ENCODE data around the gene GABRB2.

DNA sequence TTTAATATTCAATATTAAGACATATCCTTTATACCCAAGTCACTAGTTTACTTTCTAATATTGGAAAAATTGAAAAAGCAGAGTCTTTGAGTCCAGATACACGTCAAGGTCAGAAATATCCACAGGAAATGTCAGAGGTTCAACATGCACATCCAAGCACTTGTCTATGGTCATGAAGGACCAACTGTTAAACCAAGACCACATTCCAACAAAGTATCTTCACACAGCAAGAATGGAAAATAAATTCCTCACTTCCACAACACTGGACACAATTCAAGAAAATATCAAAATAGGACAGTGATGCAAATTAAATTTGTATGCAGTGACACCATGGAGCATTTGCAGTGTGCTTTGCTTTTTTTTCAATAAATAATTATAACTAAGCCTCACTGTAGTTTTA lies 142.5 kb downstream of the GABRB2 start:
- TF ChIP-seq, protein P1, sequence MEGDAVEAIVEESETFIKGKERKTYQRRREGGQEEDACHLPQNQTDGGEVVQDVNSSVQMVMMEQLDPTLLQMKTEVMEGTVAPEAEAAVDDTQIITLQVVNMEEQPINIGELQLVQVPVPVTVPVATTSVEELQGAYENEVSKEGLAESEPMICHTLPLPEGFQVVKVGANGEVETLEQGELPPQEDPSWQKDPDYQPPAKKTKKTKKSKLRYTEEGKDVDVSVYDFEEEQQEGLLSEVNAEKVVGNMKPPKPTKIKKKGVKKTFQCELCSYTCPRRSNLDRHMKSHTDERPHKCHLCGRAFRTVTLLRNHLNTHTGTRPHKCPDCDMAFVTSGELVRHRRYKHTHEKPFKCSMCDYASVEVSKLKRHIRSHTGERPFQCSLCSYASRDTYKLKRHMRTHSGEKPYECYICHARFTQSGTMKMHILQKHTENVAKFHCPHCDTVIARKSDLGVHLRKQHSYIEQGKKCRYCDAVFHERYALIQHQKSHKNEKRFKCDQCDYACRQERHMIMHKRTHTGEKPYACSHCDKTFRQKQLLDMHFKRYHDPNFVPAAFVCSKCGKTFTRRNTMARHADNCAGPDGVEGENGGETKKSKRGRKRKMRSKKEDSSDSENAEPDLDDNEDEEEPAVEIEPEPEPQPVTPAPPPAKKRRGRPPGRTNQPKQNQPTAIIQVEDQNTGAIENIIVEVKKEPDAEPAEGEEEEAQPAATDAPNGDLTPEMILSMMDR (IDR thresholded peaks at IDR 0.05; ENCODE audit: low read length): no peak
- no peak for TF ChIP-seq EZH2 (IDR thresholded peaks at IDR 0.05; ENCODE audit: borderline replicate concordance, low read length)
